Neural cell (in vitro differentiated cells): ENCODE data around the gene ST3GAL4. TPM values are rescaled to one million over a fixed set of nuclear protein-coding genes. Genes with fewer than 3 reads are reported as not detected.

Source experiments
- H2AFZ ChIP-seq: fragments of 200-600, 300-800 bp; sonication (generic), shearing (Covaris generic); 2 replicates; pipeline ENCODE4 v1.6.0; 2014; ENCODE audit warnings: low read depth, mild to moderate bottlenecking, antibody characterized with exemption, low read length, moderate library complexity
- H3F3A ChIP-seq: fragments of 200-600 bp; shearing (Covaris generic); 2 replicates; pipeline ENCODE4 v1.6.1; 2016; ENCODE audit warnings: mild to moderate bottlenecking, moderate library complexity, mixed read lengths, antibody characterized with exemption, low read length; ENCODE audit not compliant: insufficient read depth, poor library complexity, severe bottlenecking
- H3K27ac ChIP-seq: fragments of 200-600, 300-800 bp; sonication (generic), shearing (Covaris generic); 2 replicates; pipeline ENCODE4 v1.5.1; 2014; ENCODE audit warnings: mild to moderate bottlenecking, low read length, moderate library complexity
- H3K27me3 ChIP-seq: fragments of 300-800, 200-600 bp; sonication (generic), shearing (Covaris generic); 2 replicates; pipeline ENCODE4 v1.6.0; 2014; ENCODE audit warnings: mild to moderate bottlenecking, low read depth, low read length, moderate library complexity; ENCODE audit not compliant: insufficient read depth
- H3K36me3 ChIP-seq: fragments of 300-800, 200-600 bp; sonication (generic), shearing (Covaris generic); 2 replicates; pipeline ENCODE4 v1.5.1; 2014; ENCODE audit warnings: mild to moderate bottlenecking, antibody characterized with exemption, low read length, moderate library complexity; ENCODE audit not compliant: insufficient read depth
- H3K4me2 ChIP-seq: fragments of 300-800, 200-600 bp; sonication (generic), shearing (Covaris generic); 2 replicates; pipeline ENCODE4 v1.6.0; 2014; ENCODE audit warnings: mild to moderate bottlenecking, low read length
- H3K4me3 ChIP-seq: fragments of 300-800, 200-600 bp; sonication (generic), shearing (Covaris generic); 2 replicates; pipeline ENCODE4 v1.5.1; 2014; ENCODE audit warnings: mild to moderate bottlenecking, low read length, moderate library complexity
- H3K79me2 ChIP-seq: fragments of 200-600 bp; shearing (Covaris generic); replicated peaks from 2 replicates; pipeline ENCODE4 v1.6.0; 2014; ENCODE audit warnings: mild to moderate bottlenecking, low read length, moderate library complexity; ENCODE audit not compliant: insufficient read depth
- H3K9ac ChIP-seq: fragments of 300-800, 200-600 bp; sonication (generic), shearing (Covaris generic); 2 replicates; pipeline ENCODE4 v1.6.1; 2016; ENCODE audit warnings: mild to moderate bottlenecking, low read length, mixed read lengths
- H3K9me2 ChIP-seq: fragments of 200-600 bp; shearing (Covaris generic); 2 replicates; pipeline ENCODE4 v1.6.1; 2016; ENCODE audit warnings: mild to moderate bottlenecking, low read length, mixed read lengths; ENCODE audit not compliant: insufficient read depth
- H3K9me3 ChIP-seq: fragments of 200-600, 300-800 bp; sonication (generic), shearing (Covaris generic); 2 replicates; pipeline ENCODE4 v1.6.1; 2016; ENCODE audit warnings: mild to moderate bottlenecking, mixed run types, low read length, moderate library complexity, mixed read lengths
- H4K20me1 ChIP-seq: fragments of 200-600 bp; shearing (Covaris generic); 2 replicates; pipeline ENCODE4 v1.6.1; 2016; ENCODE audit warnings: mild to moderate bottlenecking, mixed run types; ENCODE audit not compliant: insufficient read depth
- EP300 ChIP-seq: fragments of 450-650 bp; conservative IDR thresholded peaks from 2 replicates; pipeline ENCODE4 v1.6.1; 2014; ENCODE audit warnings: antibody characterized with exemption, mild to moderate bottlenecking, moderate library complexity; ENCODE audit not compliant: poor library complexity, severe bottlenecking
- EZH2 ChIP-seq: fragments of 200-600, 300-800 bp; shearing (Covaris generic), sonication (generic); IDR thresholded peaks from 2 replicates; pipeline ENCODE4 v1.6.1; 2014; ENCODE audit warnings: antibody characterized with exemption, low read length, borderline replicate concordance, mild to moderate bottlenecking; ENCODE audit not compliant: insufficient read depth, poor library complexity, severe bottlenecking
- MXI1 ChIP-seq: fragments of 450-650 bp; conservative IDR thresholded peaks from 2 replicates; pipeline ENCODE4 v1.6.1; 2014; ENCODE audit warnings: antibody characterized with exemption, mild to moderate bottlenecking; ENCODE audit not compliant: poor library complexity, severe bottlenecking
- POLR2AphosphoS5 ChIP-seq: IDR thresholded peaks from 2 replicates; pipeline ENCODE4 v1.6.1; 2012
- RAD21 ChIP-seq: fragments of 450-650 bp; conservative IDR thresholded peaks from 2 replicates; pipeline ENCODE4 v1.6.1; 2014; ENCODE audit warnings: antibody characterized with exemption, mild to moderate bottlenecking, moderate library complexity
- SMC3 ChIP-seq: fragments of 450-650 bp; conservative IDR thresholded peaks from 2 replicates; pipeline ENCODE4 v1.6.1; 2014; ENCODE audit warnings: antibody characterized with exemption, mild to moderate bottlenecking, moderate library complexity; ENCODE audit not compliant: poor library complexity
- TAF1 ChIP-seq: IDR thresholded peaks from 2 replicates; pipeline ENCODE4 v1.6.1; 2012; ENCODE audit warnings: low read depth
- polyA plus RNA-seq: library from polyadenylated mRNA; depleted of rRNA; stranded (reverse); fragments of >200 nt; gene quantifications from 2 replicates; pipeline ENCODE4 v1.2.3, GENCODE V29; 2014
- TF ChIP-seq, protein P1 (sequence below): fragments of 450-650 bp; IDR thresholded peaks from 2 replicates; pipeline ENCODE4 v1.5.1; 2014; ENCODE audit warnings: antibody characterized with exemption, mild to moderate bottlenecking, moderate library complexity; ENCODE audit not compliant: poor library complexity, severe bottlenecking
- TF ChIP-seq, protein P2 (sequence below): IDR thresholded peaks from 2 replicates; pipeline ENCODE4 v1.6.1; 2012; ENCODE audit warnings: borderline replicate concordance

Gene ST3GAL4
- polyA plus RNA-seq, 1 donor from 2014 or later: 46.1 TPM

DNA sequence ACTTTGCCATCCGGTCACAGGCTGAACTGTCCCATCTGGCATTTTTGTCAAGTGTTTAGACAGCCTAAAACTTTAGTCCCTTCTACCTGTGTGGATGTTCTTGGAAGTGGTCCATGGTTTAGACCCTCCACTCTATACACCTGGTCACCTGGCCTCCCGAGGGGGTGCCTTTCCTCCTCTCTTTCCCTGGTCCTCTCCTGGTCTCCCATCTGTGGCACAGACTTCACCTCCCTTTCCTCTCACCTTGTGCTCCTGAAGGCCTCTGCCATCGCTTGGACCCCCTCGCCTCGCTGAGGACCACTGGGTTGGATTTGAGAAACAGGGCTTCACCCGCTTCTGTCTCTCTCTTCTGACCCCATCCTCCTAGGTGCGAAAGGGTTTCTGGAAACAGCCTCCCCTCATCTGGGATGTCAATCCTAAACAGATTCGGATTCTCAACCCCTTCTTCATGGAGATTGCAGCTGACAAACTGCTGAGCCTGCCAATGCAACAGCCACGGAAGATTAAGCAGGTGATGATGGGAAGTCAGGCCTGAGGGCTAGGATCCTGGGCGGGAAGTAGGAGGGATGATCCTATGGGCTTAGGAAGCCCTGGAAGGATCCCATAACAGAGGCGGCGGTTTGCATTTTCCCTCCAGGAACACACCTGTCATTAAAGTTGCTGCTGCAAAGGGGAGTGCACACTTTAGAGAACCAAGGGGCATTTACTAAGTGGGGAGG is 53.6 kb downstream of the ST3GAL4 start:
- Histone ChIP-seq H3K9me2 (no peaks in the 10 kb centered on the region), H4K20me1 (no peaks in the 10 kb centered on the region), H3K27me3 (no peaks in the 10 kb centered on the region), H3K9me3 (no peaks in the 10 kb centered on the region), H3K27ac (no peak overlapping the region), H3K4me3 (no peak overlapping the region), H3F3A (no peaks in the 10 kb centered on the region), H3K36me3 (no peaks in the 10 kb centered on the region), H3K4me2 (no peak overlapping the region), H3K9ac (no peak overlapping the region), H3K79me2 (no peaks in the 10 kb centered on the region), H2AFZ (no peak overlapping the region)
- no peak for TF ChIP-seq RAD21
- TF ChIP-seq, protein P1, sequence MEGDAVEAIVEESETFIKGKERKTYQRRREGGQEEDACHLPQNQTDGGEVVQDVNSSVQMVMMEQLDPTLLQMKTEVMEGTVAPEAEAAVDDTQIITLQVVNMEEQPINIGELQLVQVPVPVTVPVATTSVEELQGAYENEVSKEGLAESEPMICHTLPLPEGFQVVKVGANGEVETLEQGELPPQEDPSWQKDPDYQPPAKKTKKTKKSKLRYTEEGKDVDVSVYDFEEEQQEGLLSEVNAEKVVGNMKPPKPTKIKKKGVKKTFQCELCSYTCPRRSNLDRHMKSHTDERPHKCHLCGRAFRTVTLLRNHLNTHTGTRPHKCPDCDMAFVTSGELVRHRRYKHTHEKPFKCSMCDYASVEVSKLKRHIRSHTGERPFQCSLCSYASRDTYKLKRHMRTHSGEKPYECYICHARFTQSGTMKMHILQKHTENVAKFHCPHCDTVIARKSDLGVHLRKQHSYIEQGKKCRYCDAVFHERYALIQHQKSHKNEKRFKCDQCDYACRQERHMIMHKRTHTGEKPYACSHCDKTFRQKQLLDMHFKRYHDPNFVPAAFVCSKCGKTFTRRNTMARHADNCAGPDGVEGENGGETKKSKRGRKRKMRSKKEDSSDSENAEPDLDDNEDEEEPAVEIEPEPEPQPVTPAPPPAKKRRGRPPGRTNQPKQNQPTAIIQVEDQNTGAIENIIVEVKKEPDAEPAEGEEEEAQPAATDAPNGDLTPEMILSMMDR: no peak
- TF ChIP-seq TAF1: no peak
- TF ChIP-seq POLR2AphosphoS5: no peak
- TF ChIP-seq SMC3: no peak

DNA sequence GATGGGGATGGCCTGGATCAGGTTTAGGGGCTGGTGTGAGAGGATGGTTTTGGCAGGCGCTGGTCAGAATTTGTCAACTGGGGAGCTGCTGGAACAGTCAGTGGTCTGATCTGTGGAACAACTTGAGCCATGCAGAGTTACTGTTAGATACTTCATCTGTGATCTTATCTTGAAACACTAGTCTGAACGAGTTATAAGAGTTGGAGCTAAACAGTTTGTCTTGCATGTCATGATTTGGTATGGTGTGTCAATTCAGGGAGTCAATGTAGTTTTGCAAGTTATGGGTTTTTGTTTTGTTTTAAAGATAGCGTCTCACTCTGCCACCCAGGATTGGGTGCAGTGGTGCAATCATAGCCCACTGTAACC is 54.1 kb downstream of the ST3GAL4 start:
- Histone ChIP-seq H3K4me2 (no peak overlapping the region), H3K9me3 (no peaks in the 10 kb centered on the region), H3K27ac (no peak overlapping the region), H3F3A (no peaks in the 10 kb centered on the region), H3K4me3 (no peak overlapping the region), H3K9ac (no peak overlapping the region), H3K9me2 (no peaks in the 10 kb centered on the region), H4K20me1 (no peaks in the 10 kb centered on the region), H3K27me3 (no peaks in the 10 kb centered on the region), H3K36me3 (no peaks in the 10 kb centered on the region), H2AFZ (no peak overlapping the region), H3K79me2 (no peaks in the 10 kb centered on the region)
- TF ChIP-seq POLR2AphosphoS5 (no peak), TAF1 (no peak), EZH2 (no peak), MXI1 (no peak), RAD21 (no peak), SMC3 (no peak), EP300 (no peak)
- TF ChIP-seq, protein P2, sequence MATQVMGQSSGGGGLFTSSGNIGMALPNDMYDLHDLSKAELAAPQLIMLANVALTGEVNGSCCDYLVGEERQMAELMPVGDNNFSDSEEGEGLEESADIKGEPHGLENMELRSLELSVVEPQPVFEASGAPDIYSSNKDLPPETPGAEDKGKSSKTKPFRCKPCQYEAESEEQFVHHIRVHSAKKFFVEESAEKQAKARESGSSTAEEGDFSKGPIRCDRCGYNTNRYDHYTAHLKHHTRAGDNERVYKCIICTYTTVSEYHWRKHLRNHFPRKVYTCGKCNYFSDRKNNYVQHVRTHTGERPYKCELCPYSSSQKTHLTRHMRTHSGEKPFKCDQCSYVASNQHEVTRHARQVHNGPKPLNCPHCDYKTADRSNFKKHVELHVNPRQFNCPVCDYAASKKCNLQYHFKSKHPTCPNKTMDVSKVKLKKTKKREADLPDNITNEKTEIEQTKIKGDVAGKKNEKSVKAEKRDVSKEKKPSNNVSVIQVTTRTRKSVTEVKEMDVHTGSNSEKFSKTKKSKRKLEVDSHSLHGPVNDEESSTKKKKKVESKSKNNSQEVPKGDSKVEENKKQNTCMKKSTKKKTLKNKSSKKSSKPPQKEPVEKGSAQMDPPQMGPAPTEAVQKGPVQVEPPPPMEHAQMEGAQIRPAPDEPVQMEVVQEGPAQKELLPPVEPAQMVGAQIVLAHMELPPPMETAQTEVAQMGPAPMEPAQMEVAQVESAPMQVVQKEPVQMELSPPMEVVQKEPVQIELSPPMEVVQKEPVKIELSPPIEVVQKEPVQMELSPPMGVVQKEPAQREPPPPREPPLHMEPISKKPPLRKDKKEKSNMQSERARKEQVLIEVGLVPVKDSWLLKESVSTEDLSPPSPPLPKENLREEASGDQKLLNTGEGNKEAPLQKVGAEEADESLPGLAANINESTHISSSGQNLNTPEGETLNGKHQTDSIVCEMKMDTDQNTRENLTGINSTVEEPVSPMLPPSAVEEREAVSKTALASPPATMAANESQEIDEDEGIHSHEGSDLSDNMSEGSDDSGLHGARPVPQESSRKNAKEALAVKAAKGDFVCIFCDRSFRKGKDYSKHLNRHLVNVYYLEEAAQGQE: no peak
- TF ChIP-seq, protein P1: no peak
